ENCODE data around the gene ACCSL.

Gene ACCSL

DNA sequence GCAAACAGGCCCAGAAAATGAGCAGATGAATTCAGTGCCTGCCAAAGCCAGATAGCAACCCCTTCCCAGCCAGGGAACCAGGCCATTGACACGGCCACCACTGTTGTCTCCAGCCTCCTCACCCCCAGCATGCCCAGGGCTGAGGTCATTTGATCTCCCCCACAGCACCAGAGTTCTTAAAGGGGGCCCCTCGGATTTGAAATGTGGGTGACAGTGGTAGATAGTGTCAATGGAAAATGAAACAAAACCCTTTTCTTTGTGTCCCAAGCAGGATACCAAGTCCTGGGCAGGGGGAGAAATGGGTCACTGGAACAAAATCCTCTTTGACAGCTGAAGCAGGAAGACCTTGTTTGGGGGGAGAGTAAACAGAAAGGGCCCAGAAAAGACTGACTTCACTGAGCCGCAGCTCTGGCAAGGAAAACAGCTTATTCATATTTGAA lies 14.3 kb upstream of the ACCSL start:
- TF ChIP-seq, protein P1, sequence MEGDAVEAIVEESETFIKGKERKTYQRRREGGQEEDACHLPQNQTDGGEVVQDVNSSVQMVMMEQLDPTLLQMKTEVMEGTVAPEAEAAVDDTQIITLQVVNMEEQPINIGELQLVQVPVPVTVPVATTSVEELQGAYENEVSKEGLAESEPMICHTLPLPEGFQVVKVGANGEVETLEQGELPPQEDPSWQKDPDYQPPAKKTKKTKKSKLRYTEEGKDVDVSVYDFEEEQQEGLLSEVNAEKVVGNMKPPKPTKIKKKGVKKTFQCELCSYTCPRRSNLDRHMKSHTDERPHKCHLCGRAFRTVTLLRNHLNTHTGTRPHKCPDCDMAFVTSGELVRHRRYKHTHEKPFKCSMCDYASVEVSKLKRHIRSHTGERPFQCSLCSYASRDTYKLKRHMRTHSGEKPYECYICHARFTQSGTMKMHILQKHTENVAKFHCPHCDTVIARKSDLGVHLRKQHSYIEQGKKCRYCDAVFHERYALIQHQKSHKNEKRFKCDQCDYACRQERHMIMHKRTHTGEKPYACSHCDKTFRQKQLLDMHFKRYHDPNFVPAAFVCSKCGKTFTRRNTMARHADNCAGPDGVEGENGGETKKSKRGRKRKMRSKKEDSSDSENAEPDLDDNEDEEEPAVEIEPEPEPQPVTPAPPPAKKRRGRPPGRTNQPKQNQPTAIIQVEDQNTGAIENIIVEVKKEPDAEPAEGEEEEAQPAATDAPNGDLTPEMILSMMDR (IDR thresholded peaks at IDR 0.05; ENCODE audit: insufficient read depth, low read depth, low read length, missing control alignments) = no peak
- H3K4me3 ChIP-seq (ENCODE audit: low read depth, low read length) = no peak overlapping the region
- no peak for DNase-seq (ENCODE audit: low read depth)

DNA sequence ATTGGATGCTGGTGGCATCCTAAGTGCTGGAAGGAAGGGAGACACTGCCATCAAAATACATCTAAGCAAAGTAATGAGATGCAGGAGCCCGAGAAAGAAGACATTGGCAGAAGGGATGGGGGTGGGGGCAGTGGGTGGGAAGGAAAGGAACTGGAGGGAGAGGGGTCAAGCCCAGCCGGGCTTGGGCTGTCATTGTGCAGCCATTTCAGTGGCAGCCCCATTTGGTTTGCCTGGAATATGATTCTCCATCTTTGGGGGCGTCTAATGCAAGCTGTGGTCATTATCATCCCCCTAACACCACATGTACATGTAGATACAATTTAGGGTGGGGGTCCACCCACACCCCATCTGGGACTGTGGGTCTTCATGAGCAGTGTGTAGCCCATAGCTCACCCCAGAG lies 13.9 kb upstream of the ACCSL start:
- no peak for DNase-seq (ENCODE audit: low read depth)
- TF ChIP-seq, protein P1 (IDR thresholded peaks at IDR 0.05; ENCODE audit: insufficient read depth, low read depth, low read length, missing control alignments) = no peak
- H3K4me3 ChIP-seq (ENCODE audit: low read depth, low read length) = no peak overlapping the region

DNA sequence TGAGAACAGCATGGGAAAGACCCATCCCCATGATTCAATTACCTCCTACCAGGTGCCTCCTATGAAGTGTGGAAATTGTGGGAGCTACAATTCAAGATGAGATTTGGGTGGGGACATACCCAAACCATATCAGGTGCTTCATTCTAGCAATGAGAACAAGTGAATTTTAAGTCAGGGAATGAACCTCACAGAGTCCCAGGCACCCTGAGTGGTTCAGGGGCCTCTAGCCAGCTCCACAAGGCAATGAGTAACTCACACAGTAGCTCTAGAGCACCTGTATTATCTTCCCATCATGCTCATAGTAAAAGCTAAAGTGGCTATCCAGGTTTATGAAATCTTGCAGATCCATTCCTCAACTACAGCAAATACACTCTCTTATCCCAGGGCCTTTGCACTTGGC lies 13.1 kb upstream of the ACCSL start:
- no peak overlapping the region for H3K4me3 ChIP-seq (ENCODE audit: low read depth, low read length)
- DNase-seq (ENCODE audit: low read depth) = no peak
- TF ChIP-seq, protein P1 (IDR thresholded peaks at IDR 0.05; ENCODE audit: insufficient read depth, low read depth, low read length, missing control alignments) = no peak

DNA sequence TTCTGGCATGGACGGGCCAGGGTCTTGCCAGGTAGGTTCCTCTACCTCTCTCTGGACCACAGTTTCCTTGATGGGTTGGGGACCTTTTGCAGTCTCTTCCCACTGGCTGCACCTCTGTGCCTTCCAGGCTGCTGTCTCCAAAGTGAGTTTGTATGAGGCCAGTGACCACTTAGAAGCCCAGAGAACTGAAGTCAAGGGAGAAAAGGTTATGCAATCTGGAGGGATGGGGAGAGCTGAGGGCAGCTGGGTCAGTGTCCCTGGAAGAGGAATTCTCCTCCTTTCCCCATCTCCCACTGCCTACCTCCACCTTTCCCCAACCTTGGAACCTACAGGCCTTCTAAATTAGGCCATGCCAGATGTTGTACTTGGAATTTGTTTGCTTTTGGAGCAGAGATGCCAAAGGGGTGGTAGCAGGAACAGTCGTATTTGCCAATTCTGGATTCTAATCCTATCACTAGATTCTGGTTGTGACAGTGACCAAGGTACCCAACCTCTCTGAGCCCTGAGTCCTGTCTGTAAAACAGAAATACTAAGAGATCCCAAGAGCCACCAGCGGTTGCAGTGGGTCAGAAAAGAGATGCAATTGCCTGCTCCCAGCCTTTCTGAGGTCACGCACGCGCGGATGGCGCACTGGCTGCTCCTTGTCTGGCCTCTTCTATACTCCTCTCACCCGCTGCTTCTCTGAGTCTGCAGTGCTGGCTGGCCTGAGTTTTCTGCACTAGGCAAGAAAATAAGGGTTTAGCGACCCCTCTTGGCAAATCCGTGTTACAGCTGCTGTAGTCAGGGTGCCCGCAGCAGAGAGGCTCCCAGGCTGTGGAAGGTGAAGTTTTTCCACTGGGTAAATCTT lies 10.7 kb upstream of the ACCSL start:
- DNase-seq (ENCODE audit: low read depth) = peak; percentile 61
- TF ChIP-seq, protein P1 (IDR thresholded peaks at IDR 0.05; ENCODE audit: insufficient read depth, low read depth, low read length, missing control alignments) = peak; percentile 65

DNA sequence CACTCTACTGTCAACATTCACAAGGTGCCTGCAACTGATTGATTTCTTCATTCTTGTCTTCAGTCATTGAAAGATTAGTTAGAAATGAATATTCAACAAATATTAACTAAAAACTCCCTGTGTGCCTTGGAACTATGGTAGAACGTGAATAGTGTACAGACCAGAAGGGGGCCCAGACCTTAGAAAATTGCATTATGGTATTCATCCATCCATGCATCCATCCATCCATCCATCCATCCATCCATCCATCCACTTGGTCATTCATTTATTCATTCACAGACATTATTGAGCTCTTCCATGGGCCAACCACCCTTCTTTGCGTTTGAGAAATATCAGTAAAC lies 10.2 kb upstream of the ACCSL start:
- DNase-seq (ENCODE audit: low read depth) = no peak
- no peak overlapping the region for H3K4me3 ChIP-seq (ENCODE audit: low read depth, low read length)
- TF ChIP-seq, protein P1 (IDR thresholded peaks at IDR 0.05; ENCODE audit: insufficient read depth, low read depth, low read length, missing control alignments) = no peak

More for the DNA sequence above, 10.7 kb upstream of the ACCSL start:
- no peak overlapping the region for H3K4me3 ChIP-seq (ENCODE audit: low read depth, low read length)

DNA sequence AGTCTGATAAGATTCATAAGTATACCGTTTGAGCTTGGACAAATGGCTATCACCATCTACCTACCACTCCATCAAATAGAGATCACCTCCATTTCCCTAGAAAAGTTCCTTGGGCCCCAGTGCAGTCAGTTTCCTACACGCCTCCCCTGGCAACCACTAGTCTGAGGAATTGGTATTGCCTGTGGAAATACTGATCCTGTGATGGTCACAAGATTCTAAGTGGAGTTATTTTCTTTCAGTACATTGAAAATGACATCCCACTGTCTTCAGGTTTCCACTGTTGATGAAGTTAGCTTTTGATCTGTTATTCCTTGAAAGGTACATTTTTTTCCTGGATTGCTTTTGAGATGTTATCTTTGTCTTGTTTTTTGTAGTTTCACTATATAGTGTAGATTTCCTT lies 4.6 kb upstream of the ACCSL start:
- TF ChIP-seq, protein P1 (IDR thresholded peaks at IDR 0.05; ENCODE audit: insufficient read depth, low read depth, low read length, missing control alignments) = no peak
- H3K4me3 ChIP-seq (ENCODE audit: low read depth, low read length) = no peak overlapping the region
- DNase-seq (ENCODE audit: low read depth) = no peak

DNA sequence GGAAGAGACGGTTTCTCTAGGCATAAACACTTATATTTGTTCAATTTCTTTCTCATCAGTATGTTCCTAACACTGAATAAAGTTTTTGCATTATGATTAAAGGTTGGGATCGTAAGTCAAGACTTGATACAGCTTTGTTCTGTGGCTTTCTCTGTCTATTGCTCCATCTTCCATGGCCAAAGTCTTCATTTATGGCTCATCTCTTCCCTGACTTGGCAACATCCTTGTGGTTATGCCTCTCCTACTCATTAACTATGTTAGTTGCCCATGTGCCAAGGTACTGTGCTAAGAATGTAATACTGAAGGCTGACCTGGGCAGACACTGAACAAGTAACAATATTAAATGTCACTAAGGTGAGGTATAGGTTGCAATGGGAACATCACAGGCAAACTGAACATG lies 1.6 kb upstream of the ACCSL start:
- no peak overlapping the region for H3K4me3 ChIP-seq (ENCODE audit: low read depth, low read length)
- TF ChIP-seq, protein P1 (IDR thresholded peaks at IDR 0.05; ENCODE audit: insufficient read depth, low read depth, low read length, missing control alignments) = no peak
- no peak for DNase-seq (ENCODE audit: low read depth)
